HG03103 (cell line): ENCODE data around the gene PIPOX.

Experiments
- ATAC-seq: cut with Tn5 transposase; IDR thresholded peaks from one replicate; pipeline ENCODE4 v1.9.1; 2021; ENCODE audit warnings: low read depth; ENCODE audit not compliant: unreplicated experiment

PIPOX gene, protein sequence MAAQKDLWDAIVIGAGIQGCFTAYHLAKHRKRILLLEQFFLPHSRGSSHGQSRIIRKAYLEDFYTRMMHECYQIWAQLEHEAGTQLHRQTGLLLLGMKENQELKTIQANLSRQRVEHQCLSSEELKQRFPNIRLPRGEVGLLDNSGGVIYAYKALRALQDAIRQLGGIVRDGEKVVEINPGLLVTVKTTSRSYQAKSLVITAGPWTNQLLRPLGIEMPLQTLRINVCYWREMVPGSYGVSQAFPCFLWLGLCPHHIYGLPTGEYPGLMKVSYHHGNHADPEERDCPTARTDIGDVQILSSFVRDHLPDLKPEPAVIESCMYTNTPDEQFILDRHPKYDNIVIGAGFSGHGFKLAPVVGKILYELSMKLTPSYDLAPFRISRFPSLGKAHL

DNA sequence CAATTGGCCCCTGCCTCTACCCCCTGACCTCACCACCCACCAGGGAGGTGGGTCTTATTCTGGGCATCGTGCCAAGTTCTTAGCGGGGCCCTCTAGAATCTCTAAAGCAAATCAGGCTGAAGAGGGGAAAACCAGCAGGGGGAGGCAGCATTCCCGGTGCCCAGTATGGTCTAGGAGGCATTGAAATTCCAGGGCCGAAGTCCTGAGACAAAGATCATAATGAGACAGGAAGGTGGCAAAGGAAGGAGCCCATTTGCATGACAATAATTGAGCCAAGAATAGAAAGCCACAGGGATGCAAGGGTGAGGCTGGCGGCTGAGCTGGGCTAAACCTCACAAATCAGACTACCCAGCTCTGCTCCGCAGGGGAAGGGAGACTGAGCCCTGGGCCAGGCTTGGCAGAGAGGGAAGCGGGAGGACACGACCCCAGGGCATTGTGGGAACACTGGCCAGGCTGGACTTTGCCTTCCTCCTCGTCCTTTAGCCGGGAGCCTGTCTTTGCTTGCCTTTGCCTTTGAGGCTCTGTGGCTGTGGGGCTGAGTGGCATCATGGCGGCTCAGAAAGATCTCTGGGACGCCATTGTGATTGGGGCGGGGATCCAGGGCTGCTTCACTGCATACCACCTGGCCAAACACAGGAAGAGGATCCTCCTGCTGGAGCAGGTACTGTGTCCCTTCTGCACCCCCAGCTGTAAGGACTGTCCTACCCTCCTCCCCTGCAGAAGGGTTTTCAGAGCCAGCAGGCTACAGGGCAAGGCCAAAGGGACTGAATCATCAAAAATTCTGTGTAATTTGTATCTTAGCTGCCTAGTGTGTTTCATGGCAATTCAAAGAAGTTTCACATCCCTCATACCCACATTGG, at the start of gene PIPOX:
PIPOX (plus strand) TSS at position 463 of the 860 bp plus-strand sequence; CDS start at position 548, 85 bp downstream.
- no peak for ATAC-seq

DNA sequence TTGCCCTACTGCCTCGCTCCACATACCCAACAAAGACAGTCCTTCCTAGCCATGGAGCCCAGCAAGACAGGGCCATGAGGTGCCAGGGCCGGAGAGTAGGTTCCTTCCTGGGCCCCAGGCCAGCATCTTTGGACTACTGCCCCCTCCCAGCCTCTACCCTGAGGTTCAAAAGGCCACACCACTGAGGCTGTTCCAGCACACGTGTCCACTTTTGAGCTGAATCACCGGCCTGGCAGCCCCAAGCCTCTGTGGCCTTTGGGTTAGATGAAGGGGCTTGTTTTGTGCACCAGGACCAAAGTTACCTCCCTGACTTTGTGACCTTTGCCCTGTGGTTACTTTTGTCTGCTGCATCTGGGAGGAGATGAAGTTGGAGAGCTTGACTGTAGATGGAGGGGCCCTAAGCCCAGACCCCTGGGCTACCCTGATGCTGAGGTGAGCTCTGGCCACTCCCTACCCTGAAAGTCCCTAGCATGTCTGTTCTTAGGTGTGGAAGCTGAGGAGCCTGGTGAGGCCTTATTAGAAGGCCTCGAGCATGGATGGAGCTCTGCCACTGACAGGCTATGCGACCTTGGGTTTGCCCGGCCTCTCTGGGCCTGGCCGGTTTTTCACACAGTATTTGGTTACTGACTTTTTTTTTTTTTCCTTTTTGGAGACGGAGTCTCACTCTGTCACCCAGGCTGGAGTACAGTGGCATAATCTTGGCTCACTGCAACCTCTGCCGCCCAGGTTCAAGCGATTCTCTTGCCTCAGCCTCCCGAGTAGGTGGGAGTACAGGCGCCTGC, 49.1 kb upstream of the PIPOX start:
- ATAC-seq = no peak

DNA sequence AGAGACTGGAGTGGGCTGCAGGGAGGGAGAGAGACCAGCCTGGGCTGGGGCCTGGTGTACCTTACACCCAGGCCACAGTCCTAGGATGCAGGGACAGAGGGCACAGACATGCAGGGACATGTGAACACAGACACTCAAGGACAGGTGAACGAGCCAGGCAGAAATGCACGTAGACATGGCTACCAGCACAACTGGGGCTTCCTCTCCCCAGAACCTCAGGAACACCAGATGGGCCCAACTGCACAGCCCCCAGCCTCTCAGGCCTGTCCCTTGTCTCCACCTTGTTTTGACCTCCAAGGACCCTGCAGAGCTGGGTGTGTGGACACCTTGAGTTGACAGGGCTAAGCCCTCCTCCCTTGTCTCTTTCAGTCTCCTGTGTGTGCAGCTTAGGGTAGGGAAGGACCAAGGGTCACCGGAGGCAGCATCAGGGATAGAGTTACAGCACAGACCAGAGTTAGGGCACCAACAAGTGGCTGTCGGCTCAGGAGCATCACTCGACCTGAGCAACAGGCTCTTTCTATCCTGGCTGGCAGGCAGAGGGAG, 46.3 kb upstream of the PIPOX start:
- ATAC-seq = no peak

DNA sequence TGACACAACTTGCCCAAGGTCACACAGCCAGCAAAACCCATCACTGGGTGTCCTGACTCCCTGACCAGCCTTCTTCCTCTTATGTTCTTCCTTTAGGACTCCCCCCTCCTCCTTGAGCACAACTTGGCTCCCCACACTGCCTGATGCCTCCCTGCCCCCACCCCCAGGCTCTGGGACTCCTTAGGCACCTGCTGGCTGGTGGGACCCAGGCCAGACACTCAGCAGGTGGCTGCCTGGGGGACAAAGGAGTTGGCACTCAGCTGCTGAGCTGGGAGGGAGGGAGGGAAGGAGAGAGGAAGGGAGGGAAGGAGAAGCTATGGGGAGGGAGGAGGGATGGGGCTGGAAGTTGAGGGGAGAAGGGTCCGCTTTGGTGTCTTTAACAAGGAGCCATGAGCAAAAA, 45.1 kb upstream of the PIPOX start:
- ATAC-seq = no peak

DNA sequence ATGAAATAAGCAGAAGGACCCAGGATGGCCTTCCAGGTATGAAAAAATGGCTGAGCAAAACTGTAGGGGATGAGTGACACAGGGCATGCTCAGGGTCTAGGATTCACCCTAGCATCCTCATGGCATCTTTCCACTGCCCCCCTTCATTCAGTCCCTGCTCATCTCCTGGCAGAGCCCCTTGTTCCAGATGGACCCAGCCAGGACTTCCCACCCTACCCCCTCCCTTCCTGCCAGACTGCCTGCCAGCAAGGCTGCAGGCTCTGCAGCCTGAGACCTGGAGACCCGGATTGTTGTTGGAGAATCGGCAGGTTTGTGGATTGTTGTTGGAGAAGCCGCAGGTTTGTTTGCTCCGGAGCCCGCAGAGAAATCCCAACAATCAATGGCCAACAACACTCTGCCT, 43.7 kb upstream of the PIPOX start:
- no peak for ATAC-seq

DNA sequence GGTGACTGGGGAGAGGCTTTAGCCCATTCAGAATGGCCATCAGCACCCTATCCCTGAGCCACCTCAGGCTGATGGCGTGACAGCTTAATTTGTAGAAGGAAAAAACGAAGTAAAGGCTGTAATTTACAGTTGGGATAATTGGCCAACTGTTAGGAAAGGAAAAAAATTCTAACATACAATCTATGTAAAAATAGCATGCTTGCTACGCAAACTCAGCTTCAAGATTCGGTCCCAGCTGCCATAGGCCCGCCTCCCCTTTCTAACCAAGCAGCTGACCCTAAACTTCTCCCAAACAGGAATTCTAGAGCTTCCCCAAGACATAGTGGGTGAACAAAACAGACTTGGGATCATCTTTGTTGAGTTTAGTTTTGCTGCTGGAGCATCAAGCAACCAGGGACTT, 42.0 kb upstream of the PIPOX start:
- no peak for ATAC-seq

DNA sequence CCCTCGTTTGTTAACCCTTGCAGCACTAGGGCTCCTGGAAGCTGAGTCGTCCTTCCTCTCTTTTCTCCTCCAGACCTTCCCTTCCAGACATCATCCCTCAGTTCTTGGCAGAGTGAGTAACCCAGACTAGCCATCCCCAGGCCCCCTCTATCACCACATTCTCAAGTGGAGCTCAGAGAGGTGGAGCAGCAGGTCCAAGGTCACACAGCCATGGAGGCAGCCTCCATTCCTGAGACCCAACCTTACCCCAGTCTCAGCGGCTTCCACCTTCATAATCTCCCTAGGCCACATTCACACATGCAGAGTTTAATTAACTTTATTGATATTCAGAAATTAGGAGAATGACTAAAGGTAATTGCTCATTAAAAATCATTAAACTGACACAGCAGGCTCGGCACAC, 40.1 kb upstream of the PIPOX start:
- ATAC-seq = no peak

DNA sequence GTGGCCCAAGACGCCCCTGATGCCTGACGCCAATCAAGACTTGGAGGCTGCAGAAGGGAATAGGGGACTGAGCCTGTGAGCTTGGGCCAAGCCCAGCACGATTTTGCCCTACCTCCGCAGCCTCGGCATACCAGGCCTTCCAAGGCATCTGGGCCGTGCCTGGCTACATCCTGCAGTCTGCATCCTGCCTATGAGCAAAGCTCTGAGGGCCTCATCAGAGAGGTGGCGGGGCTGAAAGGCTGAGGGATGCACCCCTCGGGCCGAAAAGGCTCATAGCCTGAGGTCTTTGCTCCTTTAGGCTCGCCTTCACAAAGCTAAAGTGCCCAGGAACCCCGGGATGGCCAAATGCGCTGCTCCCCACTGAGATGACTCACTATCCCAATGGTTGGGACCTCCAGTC, 39.7 kb upstream of the PIPOX start:
- ATAC-seq = no peak

DNA sequence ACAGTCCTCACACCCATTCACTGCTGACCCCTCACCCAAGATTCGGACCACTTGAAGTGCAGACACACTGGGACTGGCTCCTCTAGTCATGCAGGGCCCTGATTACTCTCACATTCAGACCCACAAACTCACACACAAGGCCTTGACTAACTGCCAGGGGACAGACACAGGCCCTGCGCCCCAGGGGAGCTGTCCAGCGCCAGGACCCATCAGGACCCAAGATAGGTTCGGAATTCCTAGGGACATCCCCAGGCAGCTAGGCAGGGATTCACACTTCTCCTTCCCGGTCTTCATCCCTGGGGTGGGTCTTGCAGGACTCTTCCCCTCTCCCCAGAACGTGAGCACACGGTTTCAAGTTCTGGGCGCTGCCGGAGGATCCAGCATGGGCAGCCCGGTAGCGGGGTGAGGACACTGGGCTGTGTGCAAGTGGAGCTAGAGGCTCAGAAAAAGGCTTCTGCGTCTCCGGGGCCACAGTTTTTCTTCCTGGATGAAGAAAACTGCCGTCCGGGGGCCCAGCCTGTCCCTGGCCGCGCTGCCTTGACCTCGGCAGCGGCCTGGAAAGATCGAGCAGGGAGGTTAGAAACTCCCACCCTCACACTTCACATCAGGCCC, 38.8 kb upstream of the PIPOX start:
- no peak for ATAC-seq

DNA sequence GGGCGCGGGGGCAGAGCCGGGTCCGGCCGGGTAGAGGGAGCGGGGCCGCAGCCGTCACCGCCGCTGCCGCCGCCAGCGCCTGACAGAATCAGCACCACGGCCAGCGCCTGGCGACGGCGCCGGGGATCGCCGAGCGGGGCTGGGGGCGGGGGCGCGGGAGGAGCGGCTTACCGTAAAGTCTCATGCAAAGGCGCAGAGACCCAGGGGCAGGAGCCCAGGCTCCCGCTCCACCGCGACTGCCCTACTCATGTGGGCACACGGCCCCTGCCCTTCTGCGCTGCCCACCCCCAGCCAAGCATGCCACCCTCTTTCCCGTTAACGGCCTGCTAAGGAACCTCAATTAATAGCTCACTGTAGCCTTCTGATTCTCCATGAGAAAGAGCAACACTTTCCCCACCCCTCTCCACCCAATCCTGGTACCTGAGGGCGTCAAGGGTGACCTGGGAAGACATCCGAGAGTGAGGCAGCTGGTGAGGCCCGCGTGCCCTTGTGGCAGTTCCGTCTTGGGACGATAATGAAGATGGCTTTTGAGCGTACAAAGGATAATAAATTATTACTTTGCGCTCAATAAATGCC, 36.9 kb upstream of the PIPOX start, which contains the start of gene SEZ6:
SEZ6 (minus strand) TSS at position 98 of the 576 bp plus-strand sequence. CDS start 164 bp downstream, outside the sequence.
- no peak for ATAC-seq

DNA sequence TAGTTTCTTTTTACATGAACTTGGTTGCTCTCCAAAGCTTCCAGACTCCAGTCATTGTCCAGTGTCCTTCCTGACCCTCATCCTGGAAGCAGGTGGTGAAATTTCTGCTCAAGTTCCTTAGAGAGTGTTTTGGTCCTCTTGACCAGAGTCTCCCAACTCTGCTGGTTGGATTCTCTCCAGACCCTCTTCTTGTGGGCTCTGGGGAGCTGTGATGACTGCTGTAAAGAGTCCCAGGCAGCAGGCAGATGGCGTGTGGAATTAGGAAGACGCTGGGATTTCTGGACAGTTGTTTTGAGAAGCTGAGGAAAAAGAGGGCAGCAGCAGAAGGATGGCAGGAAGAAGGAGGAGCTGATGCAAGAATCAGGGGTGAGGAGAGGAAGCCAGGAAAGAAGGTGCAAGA, 35.5 kb upstream of the PIPOX start:
- no peak for ATAC-seq

DNA sequence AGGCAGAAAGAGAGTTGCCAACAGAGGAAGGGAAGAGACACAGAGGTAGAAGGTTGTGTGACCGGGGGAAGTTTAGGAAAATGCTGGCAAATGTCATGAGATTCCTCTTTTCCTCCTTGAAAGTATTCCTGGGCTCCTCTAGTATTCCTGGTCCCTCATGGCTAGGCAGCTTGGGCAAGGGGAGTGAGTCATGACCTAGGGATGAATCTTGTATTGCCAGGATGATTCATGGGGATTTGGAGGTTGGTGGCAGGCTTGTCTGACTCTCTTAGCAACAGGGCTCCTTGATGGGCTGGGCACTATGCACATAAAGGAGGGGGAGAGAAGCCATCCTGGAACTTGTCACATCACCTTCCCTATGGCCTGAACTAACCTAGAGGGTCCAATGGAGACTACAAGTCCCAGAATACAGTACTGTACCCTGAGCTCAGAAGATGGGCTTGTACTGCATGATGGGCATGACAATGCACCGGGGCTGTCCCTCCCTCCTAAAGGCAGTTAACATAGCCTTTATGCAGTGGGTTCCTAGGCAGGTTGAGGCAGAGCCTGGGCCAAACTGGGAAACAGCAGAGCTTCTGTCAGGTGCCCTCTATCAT, 35.0 kb upstream of the PIPOX start:
- no peak for ATAC-seq

DNA sequence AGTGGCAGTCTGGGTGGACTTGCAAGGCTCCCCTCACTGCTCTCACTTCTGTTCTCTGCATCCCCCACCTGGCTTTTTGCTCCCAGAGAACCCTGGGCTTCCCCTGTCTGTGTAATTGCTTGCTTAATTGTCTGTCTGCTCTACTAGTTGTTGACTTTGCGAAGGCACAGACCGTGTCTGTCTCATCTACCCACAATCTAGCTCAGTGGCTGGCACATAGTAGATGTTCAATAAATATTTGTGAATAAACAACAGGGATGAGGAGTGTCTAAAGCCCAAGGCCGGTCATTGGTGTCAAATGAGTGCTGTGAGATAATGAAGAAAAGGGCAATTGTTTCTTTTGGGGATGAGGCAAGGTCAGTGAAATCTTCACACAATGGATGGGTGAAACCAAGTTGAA, 34.4 kb upstream of the PIPOX start:
- ATAC-seq = no peak

DNA sequence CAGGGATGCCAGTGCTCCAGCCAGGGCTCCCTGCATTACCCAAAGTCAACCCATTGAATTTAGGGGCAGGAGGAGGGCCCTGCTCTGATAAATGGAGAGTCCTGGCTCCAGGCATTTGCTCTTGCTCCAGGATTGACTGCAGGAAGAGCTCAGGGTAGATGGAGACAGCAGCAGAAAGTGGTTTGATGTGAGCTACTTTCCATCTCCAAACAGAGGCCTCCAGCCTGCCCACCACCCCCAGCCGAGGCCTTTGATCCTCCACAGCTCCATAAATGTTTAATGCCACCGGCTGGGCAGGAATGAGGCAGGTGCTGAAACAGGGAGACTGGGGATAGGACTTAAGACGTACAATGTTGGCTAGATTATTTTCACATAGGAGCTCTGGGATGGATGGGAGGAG, 32.8 kb upstream of the PIPOX start:
- no peak for ATAC-seq

DNA sequence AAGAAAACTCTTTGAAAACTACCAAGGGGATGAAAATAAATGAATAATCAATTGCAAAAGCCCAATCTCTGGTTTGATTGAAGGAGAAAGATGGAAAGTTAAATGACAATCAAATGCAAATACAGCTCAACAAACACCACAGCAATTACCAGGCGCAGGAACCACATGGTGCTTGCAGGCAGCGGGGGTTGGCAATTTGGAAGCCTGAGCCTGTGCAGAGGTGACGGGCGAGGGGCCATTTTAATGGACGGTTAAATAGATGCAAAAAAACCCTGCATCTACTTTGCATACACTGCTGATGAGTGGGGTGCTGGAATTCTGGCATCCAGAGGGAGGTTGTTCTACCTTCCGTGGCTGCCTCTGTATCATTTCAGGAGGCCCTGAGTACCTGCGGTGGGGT, 32.4 kb upstream of the PIPOX start:
- no peak for ATAC-seq

DNA sequence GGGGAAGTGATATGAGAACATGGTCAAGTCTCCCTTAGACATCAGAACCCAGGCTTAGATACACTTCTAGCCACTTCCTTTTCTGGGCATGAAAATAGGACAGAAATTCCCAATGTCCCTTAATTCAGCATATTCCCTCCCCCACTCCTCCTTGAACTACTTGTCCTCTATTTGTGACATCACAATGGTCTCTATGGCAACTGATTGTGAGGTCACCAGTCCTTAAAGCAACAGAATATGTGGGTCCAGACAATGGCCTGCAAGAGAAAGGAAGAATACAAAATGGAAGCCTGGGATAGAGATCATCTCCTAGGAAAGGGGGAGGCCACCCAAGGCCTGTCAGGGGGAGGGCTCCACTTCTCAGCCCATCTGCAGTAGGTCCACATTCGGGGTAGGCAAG, 30.4 kb upstream of the PIPOX start:
- no peak for ATAC-seq

DNA sequence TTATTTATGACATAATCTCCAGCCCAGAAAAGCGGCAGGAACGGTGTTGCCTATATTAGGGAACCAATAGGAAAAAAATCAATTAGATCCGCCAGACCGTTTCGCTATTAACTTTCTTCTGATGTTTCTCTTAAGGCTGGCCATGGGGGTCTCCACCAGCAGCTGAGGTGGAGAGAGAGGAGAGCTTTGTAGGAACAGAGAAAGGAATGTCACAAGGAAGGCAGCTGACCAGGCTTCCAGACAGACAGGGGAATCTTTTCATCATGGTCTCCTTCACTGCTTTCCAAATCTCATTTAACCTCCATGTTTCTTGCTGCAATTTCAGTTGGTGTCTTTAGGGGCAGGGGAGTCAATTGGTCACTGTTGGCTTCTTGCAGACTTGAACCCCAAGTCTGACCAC, 28.2 kb upstream of the PIPOX start:
- ATAC-seq = no peak

DNA sequence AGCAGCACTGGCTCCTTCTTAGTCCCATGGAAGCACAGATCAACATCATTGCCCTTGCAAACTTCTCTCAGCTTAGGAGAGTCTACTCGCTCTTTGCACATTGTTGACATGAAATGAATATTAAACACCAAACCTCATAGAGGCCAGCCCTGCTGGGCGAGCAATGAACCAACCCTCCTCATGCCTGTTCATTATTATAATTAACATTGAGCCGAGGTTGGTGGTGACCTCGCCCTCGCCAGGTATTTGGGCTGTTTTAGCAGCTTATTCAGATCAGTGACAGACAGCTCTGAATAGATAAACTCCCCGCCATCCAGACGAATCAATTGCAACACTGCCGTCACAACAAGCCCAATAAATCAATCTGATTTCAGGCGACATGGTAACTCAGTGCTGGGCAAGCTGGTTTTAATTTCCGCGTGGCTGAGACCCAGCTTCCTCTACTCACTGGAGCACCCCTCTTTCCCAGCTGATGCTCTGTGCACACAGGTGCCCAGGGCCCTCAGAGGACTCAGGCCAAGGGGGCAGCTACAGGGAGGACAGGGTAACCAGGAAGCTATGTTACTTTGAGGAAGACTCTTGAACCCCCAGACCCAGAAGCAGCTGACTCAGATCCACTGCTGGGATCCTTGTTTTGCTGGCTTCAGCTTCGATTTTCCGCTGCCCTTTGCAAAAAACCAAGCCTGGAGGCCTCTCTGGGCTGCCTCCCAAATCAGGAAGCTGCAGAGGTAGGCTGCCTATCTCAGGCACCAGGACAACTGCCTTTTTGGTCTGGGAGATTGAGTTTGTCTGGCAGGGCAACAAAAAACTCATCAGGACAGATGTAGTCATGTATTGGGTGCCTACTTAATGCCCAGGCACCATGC, 26.4 kb upstream of the PIPOX start:
- no peak for ATAC-seq
